ENCODE measurements around the gene VTCN1.
"Not testable (repeated sequence)": the region's sequence is repeated elsewhere in the genome, so short reads cannot be mapped to it uniquely, and the experiment has no call there.

The VTCN1 gene

DNA sequence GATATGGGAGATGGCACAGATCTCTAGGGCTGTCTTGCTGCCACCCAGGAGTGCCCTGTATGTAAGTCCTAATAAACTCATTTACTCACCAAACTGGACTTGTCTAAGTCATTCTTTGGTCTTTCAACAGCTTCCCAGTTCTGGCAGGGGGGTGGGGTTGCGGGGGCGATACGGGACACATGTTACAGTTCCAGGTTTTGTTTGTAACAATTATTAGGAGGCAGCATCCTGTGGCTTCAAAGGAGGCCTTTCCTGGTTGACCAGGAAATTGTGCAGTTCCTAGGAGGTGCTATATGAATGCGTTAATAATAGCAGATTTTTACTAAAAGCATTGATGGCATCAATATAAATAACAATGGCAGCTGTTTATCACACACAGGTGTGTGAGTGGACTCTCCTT is 46.5 kb downstream of the VTCN1 start:
- DNase-seq: no peak

GRCh38 chr1:117162816-117163215 is 47.9 kb downstream of the VTCN1 start:
- no peak for DNase-seq

DNA sequence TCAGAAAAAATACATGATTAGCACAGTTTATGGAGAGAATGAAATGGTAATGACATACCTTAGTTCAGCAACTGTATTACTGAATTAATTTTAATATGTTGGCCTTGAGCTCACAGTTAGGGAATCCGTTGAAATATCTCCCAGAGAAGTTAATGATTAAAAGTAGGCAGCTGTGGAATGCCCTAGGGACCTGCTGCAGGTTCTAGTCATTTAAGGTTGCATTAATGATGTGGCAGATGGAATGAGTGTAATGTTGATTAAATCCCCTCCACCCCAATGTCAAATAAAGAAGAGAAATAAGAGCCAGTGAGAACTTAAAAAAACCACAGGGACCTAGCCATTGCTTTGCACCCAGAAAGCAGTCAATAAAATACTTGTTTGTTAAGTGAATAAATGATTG is 48.8 kb downstream of the VTCN1 start:
- DNase-seq: no peak

GRCh38 chr1:117151305-117151704 is 59.4 kb downstream of the VTCN1 start:
- not testable (repeated sequence) for DNase-seq

- DNase-seq: no peak
These were observed 60.4 kb downstream of the VTCN1 start for GRCh38 chr1:117150316-117150715.

DNA sequence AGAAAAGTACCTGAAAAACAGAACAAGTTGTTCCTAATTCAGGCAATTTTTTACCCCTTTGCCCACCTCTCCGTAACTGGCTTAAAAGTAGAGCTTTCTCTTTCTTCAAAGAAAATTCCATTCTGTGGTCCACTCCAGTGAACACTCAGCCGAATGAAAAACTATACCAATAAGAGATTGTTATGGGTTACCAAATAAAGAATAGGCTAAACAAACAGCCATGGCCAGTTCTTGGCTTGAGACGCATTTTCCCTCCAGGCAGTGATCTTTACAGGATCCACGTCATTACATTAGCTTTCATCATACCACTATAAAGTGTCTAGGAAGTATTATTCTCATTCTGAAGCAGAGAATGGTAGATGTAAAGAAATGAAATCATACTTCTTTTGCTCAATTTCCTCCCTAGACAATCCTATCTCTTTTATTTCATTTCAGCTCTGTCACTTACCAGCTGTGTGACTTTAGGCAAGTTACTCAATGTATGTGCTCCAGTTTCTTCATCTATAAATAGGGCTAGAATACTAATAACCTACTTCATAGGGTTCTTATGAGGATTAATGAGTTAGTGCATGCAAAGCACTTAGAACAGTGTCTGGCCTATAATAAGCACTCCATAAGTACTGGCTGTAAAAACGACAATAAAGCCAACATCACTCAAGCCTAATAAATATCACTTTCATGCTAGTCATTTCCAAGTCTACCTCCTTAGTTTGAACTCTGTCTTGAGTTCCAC is 62.7 kb downstream of the VTCN1 start:
- DNase-seq: peak; percentile 40

DNA sequence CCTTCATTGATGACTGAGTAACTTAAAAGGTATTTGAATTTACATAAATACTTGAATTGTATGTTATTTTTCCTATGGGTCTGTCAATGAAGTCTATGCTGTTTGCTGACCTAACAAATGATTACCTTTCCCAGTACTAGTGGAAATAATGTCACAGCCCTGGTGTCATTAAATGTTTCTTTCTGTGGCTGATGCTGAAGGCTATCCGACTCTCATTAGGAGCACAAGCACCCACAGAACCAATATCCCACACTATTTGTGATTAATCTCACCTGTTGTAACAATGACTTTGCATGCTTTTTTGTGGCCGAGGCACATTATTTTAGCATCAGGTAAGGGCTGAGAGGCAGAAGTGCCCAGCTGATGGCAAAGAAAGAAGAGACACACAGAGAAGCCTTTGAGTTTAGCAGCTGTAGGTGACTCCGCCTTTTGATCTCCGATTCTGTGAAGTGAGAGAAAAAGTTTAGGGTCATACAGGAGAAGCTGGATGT is 63.3 kb downstream of the VTCN1 start:
- no peak for DNase-seq

- peak; percentile 96 for DNase-seq
These were observed 64.0 kb downstream of the VTCN1 start for GRCh38 chr1:117146575-117147340.

DNA sequence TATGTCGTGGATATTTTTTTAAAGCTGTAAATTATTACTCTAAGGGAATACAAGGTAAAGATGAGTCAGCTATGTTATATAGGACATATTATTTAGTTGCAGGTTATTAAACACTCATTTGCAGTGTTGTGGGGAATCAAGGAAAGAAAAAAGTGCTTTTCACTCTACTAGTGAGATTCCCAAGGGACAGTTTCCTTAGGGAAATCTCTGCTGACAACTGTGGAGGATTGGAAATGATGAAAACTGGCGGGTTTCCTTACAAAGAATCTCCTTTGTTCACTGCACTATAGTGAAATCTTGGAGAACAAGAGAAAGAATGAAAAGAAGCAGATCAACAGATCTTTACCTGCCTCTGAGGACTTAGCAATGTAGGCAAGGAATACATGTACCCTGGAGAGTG is 64.7 kb downstream of the VTCN1 start:
- DNase-seq: no peak

GRCh38 chr1:117143871-117144270 is 66.9 kb downstream of the VTCN1 start:
- DNase-seq: no peak

DNA sequence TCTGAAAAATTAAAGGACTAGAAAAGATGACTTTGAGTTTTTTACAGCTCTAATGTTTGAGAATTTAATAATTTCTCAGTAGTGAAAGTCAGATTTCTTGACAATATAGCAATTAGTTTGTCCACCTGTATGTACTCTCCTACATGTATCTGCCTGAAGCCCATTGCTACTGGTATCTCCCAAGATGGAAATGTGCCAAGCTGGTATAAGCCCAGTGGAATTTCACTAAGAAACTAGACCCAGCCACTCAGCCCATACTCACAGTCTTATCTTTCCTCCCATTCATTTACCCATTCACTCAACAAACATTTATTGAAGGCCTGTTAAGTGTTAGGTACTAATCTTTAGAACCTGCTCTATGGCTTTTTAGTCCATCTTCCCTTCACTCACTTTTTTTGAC is 67.6 kb downstream of the VTCN1 start:
- DNase-seq: no peak

DNA sequence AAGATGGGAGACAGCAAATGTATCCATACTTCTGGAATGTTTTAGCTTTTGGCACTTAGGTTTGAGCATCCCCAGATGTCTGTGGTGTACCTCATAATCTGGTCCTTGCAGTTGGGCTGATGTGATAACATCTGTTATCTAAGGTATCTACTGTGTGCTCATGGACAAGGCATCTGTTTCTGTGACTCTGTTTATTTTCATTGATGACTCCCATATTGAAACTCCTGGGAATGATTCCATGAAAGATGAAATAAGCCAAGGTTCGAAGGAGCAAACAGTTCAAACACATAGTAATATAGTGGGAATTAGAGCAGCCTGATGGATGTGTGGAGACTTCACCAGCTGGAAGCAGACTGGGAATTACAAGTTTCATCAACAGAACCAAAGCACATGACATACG is 68.5 kb downstream of the VTCN1 start:
- peak; percentile 84 for DNase-seq

- no peak for DNase-seq
These were observed 72.2 kb downstream of the VTCN1 start for GRCh38 chr1:117138561-117138960.

DNA sequence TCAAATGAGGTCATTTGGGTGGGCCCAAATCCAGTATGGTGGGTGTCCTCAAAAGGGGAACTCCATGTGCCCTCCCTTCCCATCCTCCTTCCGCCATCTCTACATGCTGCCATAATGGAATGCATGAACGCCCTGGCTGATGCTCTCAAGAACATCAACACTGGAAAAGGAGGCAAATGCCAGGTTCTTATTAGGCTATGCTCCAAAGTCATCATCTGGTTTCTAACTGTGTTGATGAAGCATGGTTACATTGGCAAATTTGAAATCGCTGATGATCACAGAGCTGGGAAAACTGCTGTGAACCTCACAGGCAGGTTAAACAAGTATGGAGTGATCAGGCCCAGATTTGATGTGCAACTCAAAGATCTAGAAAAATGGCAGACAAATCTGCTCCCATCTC is 72.6 kb downstream of the VTCN1 start:
- DNase-seq: no peak

- no peak for DNase-seq
These were observed 73.4 kb downstream of the VTCN1 start for GRCh38 chr1:117137281-117137855.

DNA sequence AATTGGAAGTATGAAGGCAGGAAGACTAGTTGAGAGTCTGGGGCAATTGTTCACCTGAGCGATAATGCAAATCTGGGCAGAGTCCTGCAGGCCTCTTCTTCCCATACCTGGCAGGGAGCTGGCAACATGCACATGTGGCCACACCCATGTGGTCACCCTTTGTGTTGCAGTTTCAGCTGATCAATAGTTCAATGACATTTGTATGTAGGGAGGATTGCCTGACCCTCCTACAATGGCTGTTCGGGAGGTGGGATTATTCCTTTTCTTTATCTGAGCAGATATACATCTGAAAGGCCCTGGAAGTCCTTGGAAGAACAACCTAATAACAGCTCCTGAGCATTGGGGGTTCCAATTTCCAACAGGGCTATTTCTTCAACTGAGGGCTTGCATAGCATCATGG is 74.0 kb downstream of the VTCN1 start:
- DNase-seq: no peak

DNA sequence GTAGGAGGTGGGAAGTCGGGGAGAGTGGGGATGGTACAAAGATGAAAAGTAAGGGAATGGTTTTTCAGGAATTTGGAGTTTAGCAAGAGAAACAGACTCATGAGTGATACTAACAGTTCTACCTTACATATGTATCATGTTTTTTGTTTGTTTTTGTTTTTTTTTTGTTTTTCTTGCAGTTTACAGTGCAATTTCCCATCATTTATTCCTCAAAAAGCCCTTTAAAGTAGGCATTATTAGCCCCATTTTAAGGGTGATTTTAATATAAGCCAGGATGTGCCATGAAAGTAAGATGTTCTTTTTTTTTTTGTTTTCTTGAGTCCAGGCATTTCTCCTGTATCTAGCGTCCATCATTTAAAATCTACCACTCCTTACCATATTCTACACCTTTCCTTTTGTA is 75.4 kb downstream of the VTCN1 start:
- no peak for DNase-seq

DNA sequence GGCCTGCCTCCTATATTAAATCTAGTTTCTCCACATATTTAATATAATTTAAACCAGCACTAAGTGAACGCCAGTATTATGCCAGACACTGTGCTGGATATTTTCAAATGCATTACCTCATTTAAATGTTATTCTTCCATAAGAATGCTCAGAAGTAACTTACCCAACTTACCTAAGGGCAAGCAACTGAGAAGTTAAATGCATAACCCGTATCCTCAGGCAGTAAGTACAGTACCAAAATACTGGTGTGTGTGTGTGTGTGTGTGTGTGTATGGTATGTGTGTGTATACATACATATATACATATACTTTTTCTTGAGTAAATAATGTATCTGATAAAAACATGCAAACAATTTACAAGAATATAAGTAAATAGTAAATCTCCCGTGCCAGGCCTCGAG is 80.2 kb downstream of the VTCN1 start:
- no peak for DNase-seq

DNA sequence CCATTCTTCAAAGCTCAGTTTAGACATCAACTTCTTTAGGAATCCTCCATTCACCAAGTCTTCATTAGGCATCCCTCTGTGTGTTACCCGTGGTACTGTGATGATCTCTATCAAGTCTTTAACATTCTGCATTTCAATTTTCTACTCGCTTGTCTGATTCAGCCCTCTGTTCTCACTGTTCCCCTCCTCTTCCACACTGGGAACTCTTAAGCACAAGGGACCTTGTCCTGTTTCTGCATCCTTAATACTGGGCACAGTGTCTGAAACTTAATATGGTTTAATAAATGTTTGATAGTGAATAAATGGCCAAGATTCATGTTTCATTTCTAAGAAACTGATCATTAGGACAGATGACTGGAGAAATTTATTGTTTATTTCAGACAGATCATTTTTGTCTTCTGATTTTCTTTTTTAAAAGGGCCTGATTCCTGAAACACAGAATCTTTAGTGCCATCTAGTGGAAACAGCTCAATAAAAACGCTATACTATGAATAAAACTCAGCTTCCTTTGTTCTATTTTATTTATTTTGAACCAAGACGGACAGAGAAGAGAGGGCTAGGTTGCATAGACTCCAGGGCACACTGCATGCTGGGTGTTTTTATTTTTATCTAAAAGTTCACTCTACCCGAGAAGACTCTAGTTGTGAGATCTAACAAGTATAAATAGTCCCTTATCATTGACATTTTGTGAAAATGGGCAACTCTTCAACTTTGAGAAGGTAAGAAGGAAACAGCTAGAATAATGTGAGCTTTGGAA is 82.2 kb downstream of the VTCN1 start:
- DNase-seq: peak; percentile 52

DNA sequence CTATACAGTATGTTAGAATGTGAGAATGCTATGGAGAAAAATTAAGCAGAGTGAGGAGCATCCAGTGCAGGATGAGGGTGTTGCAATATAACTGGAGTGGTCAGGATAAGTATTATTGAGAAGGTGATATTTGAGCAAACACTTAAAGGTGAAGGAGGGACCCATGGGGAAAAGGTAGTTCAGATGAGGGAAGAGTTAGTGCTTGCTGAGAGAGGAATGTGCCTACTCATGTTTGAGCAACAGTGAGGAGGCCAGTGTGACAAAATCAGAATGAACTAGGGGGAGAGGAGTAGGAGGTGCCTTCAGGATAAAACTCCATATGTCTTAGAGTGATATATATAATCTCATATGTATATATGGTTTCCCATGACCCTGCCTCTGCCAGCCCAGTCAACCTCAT is 82.9 kb downstream of the VTCN1 start:
- no peak for DNase-seq

GRCh38 chr1:117124661-117125060 is 86.1 kb downstream of the VTCN1 start:
- no peak for DNase-seq

DNA sequence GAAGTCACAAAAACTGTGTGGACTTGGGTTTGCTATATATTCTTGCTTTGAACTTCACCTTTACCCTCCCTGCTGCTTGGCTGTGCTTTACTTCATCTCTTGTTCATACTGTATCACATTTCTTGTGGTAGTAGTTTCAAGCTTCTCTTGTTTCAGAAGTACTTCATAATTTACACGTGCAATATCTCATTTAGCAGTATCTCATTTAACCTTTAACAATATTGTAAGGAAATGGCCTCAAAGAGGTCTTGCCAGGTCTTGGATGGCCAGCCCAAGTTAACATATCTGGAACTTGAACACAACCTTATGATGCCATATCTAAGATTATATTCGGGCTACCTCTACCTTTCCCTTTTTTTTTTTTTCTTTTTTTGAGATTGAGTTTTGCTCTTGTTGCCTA is 87.5 kb downstream of the VTCN1 start:
- no peak for DNase-seq
